Stomach (tissue), 9 donors: ENCODE measurements around the gene BSCL2. TPM values are rescaled to one million over a fixed set of nuclear protein-coding genes. Genes with fewer than 3 reads are reported as not detected.
"Not testable (repeated sequence)": the region's sequence is repeated elsewhere in the genome, so short reads cannot be mapped to it uniquely, and the experiment has no call there.

ENCODE experiments used
- DNase-seq, 2 donors: peaks; one replicate each; pipeline versions ENCODE4 v3.0.0 to v3.0.0-alpha.2; 2013 to 2019
- H3K27ac ChIP-seq, 5 donors: fragments of 200-600 bp in 4 of 5; sonication (generic) in 4 of 5; one replicate each; pipeline ENCODE4 v1.5.1; 2013 to 2019; ENCODE audit warnings: mild to moderate bottlenecking in 1 of 5, moderate library complexity in 1 of 5
- H3K27me3 ChIP-seq, 3 donors: fragments of 200-600 bp; sonication (generic); one replicate each; pipeline ENCODE4 v1.5.1; 2017 to 2019; ENCODE audit warnings: mixed run types in 1 of 3
- H3K36me3 ChIP-seq, 4 donors: fragments of 200-600 bp; sonication (generic); 1 replicate in 3 of 4; 2 replicates in 1 of 4; pipeline ENCODE4 v1.5.1; 2016 to 2019
- H3K4me1 ChIP-seq, 4 donors: fragments of 200-600 bp; sonication (generic); one replicate each; pipeline ENCODE4 v1.5.1; 2016 to 2019
- H3K4me3 ChIP-seq, 4 donors: fragments of 200-600 bp; sonication (generic) in 3 of 4; one replicate each; pipeline ENCODE4 v1.5.1; 2016 to 2019; ENCODE audit warnings: mild to moderate bottlenecking in 1 of 4
- H3K9me3 ChIP-seq, 4 donors: fragments of 200-600 bp; sonication (generic); one replicate each; pipeline ENCODE4 v1.5.1; 2016 to 2019
- EP300 ChIP-seq: sonication (generic); formaldehyde crosslinking; IDR thresholded peaks from one replicate; pipeline ENCODE4 v1.6.1; 2017; ENCODE audit warnings: antibody characterized with exemption
- POLR2A ChIP-seq, 4 donors: fragments of 450-650 bp; IDR thresholded peaks; one replicate each; pipeline ENCODE4 v1.6.1; 2016; ENCODE audit warnings: antibody characterized with exemption in 4 of 4, control low read depth in 2 of 4, mild to moderate bottlenecking in 1 of 4, moderate library complexity in 1 of 4
- POLR2AphosphoS5 ChIP-seq, 3 donors: sonication (generic); formaldehyde crosslinking; IDR thresholded peaks; one replicate each; pipeline ENCODE4 v1.6.1; 2016; ENCODE audit warnings: antibody characterized with exemption in 3 of 3
- WGBS, 5 donors: extraction: QIAGEN DNeasy Blood & Tissue Kit in 3 of 5; methylation state at CpG; one replicate each; pipeline versions ENCODE4 v1.1.5 to v1.1.7; 2013 to 2018; 5-methylcytosine and 5-hydroxymethylcytosine counted together
- intact Hi-C: fragments of 100-400 bp; cut with DNase I; formaldehyde crosslinking; loops from one replicate; pipeline ENCODE4 v1.15.1; 2023; ENCODE audit warnings: low total_unique reads
- polyA plus RNA-seq, 3 donors: library from polyadenylated mRNA; stranded (reverse); fragments of 200-250 nt; gene quantifications; one replicate each; pipeline ENCODE4 v1.2.3, GENCODE V29; 2013
- total RNA-seq, 5 donors: library from RNA; depleted of rRNA; stranded (reverse); fragments of >200 nt; gene quantifications; one replicate each; pipeline versions ENCODE4 v1.1.0 to v1.2.3, GENCODE V29; 2014 to 2016
- TF ChIP-seq, protein P1 (sequence below), 7 experiments: fragments of 450-650 bp in 4 of 7; fragments of 200-600 bp in 3 of 7; sonication (generic) in 3 of 7; IDR thresholded peaks; one replicate each; pipeline ENCODE4 v1.5.1; 2016 to 2019; ENCODE audit warnings: antibody characterized with exemption in 7 of 7, control low read depth in 2 of 7, mild to moderate bottlenecking in 1 of 7
- donor health status: healthy with polysubstance abuse.
- donor health status: Bipolar disorder and iron deficiency.
- donor health status: healthy.

BSCL2 gene
- total and polyA plus RNA-seq, 8 donors, result 29.9 to 144 (median 94.3) TPM

DNA sequence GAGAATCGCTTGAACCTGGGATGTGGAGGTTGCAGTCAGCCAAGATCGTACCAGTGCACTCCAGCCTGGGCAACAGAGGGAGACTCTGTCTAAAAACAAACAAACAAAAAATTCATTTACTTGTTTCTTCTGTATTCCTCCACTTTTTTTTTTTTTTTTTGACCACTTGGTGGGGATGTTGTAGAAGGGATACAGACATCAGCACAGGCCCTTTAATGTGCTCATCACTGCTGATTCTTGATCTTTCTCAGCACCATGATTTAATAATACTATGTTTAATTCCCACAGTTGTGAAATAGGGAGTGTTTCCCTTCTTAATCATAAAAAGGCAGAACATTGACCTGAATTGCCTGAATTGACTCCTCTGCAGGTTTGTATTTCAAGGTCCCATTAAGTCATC, 25.6 kb upstream of the BSCL2 start:
- TF ChIP-seq EP300, result no peak
- Histone ChIP-seq H3K9me3 (no peaks in the 10 kb centered on the region), H3K4me3 (no peak overlapping the region), H3K27ac (no peak overlapping the region), H3K4me1 (peaks cover 16 to 48% (median 28%) of the 10 kb centered on the region in 4 donors), H3K36me3 (peaks cover 39 to 70% (median 65%) of the 10 kb centered on the region in 4 donors), H3K27me3 (no peaks in the 10 kb centered on the region)
- intact Hi-C loops, result no loop called here
- DNase-seq, result peak in 1 of 2 donors; percentile 16
- WGBS, 5 donors, result 67 to 83% (median 79%) methylated on average over 2 of the region's 2 CpGs

DNA sequence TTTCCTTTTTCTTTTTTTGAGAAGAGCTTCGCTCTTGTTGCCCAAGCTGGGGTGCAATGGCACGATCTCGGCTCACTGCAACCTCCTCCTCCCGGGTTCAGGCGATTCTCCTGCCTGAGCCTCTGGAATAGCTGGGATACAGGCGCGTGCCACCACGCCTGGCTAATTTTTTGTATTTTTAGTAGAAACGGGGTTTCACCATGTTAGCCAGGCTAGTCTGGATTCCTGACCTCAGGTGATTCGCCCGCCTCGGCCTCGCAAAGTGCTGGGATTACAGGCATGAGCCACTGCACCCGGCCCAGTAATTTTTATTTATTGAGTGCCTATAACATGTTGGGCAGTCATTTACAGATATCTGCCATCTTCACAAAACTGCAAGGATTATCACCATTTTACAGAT, 22.9 kb upstream of the BSCL2 start:
- WGBS, 5 donors, result 70 to 82% (median 77%) methylated on average over 14 of the region's 14 CpGs
- H3K27me3 ChIP-seq, H3K9me3 ChIP-seq, DNase-seq, intact Hi-C loops: not testable (repeated sequence)
- Histone ChIP-seq H3K27ac (peak overlapping the region in 3 of 5 donors; percentile 90 to 95 (median 94)), H3K4me3 (peak overlapping the region; percentile 88 to 99 (median 93)), H3K4me1 (peaks cover 20 to 61% (median 38%) of the 10 kb centered on the region in 4 donors), H3K36me3 (peaks cover 20 to 43% (median 37%) of the 10 kb centered on the region in 4 donors)

DNA sequence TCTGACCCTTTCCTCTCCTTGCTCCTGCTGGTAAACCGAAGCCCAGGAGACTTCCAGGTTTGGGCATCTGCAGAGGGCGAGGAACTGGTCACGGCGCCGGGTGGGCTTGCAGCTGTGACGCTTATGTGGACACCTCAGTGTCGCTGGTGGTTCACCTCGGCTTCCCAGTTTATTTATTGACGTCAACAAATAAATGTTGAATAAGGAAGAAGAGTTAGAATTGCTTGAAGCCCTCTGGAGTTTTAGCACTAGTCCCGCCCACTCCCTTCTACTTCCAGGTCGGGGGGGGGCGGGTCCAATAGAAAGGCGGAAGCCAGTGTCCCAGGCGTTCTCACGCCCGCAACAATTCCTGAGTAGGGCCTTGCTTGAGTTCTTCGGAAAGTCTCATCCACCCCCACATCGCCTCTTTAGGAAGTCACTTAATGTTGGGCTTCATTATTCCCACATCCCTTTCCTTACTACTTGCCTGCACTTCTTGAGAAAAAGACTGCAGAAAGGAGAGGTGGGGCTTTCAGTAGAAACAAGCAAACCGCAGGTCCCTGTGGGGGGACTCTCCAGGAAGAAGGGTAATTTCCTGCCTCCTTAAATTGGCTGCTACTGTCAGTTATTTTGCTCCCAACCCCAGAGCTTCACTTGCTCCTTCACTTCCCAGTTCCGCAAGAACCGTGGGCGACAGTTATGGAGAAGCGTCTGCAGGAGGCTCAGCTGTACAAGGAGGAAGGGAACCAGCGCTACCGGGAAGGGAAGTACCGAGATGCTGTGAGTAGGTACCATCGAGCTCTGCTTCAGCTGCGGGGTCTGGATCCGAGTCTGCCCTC, 21.2 kb upstream of the BSCL2 start, which contains the start of gene TTC9C:
TTC9C (plus strand) TSS at position 316 of the 818 bp plus-strand sequence; CDS start at position 679, 363 bp downstream.
- DNase-seq, result peak; percentile 90 to 95
- peaks cover 14 to 35% (median 29%) of the 10 kb centered on the region in 4 donors for H3K36me3 ChIP-seq
- intact Hi-C loops, result no loop called here
- H3K27me3 ChIP-seq, result no peaks in the 10 kb centered on the region
- peak in 1 of 4 donors; percentile 21 for TF ChIP-seq POLR2A (IDR thresholded peaks at IDR 0.05)
- TF ChIP-seq POLR2AphosphoS5 (IDR thresholded peaks at IDR 0.05), result peak in 2 of 3 donors; percentile 72 to 91
- TF ChIP-seq EP300, result no peak
- H3K9me3 ChIP-seq, result no peaks in the 10 kb centered on the region
- 0 to 1% (median 0%) methylated on average over 28 to 29 of the region's 29 CpGs for WGBS, 5 donors
- peak within 1 kb of the TSS; percentile 90 to 99 (median 95) for H3K27ac ChIP-seq
- H3K4me1 ChIP-seq, result peaks cover 35 to 72% (median 54%) of the 10 kb centered on the region in 4 donors
- peak within 1 kb of the TSS; percentile 88 to 99 (median 93) for H3K4me3 ChIP-seq

DNA sequence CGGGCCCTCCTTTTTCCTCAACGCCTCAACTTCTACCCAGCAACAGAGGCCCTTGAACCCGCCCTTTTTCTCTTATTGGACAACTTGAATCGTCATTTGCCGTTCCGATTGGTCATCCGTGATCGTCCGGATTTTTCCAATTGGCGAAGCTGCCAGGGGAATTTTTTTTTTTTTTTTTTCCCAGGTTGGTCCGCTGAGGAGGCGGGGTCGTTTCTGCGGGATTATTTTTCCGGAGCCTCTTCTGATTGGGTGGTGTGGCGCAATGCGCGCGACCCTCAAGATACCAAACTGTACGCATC, 20.6 kb upstream of the BSCL2 start:
- peaks cover 35 to 72% (median 57%) of the 10 kb centered on the region in 4 donors for H3K4me1 ChIP-seq
- H3K4me3 ChIP-seq, result peak overlapping the region; percentile 88 to 99 (median 93)
- peak overlapping the region; percentile 90 to 99 (median 95) for H3K27ac ChIP-seq
- TF ChIP-seq POLR2AphosphoS5 (IDR thresholded peaks at IDR 0.05) (no peak), EP300 (no peak), POLR2A (IDR thresholded peaks at IDR 0.05) (no peak)
- TF ChIP-seq, protein P1, sequence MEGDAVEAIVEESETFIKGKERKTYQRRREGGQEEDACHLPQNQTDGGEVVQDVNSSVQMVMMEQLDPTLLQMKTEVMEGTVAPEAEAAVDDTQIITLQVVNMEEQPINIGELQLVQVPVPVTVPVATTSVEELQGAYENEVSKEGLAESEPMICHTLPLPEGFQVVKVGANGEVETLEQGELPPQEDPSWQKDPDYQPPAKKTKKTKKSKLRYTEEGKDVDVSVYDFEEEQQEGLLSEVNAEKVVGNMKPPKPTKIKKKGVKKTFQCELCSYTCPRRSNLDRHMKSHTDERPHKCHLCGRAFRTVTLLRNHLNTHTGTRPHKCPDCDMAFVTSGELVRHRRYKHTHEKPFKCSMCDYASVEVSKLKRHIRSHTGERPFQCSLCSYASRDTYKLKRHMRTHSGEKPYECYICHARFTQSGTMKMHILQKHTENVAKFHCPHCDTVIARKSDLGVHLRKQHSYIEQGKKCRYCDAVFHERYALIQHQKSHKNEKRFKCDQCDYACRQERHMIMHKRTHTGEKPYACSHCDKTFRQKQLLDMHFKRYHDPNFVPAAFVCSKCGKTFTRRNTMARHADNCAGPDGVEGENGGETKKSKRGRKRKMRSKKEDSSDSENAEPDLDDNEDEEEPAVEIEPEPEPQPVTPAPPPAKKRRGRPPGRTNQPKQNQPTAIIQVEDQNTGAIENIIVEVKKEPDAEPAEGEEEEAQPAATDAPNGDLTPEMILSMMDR (IDR thresholded peaks at IDR 0.05), result no peak
- DNase-seq, result peak; percentile 86 to 98
- no peaks in the 10 kb centered on the region for H3K27me3 ChIP-seq
- 0 to 1% (median 0%) methylated on average over 20 of the region's 20 CpGs for WGBS, 5 donors
- peaks cover 17 to 35% (median 29%) of the 10 kb centered on the region in 4 donors for H3K36me3 ChIP-seq
- H3K9me3 ChIP-seq, result no peaks in the 10 kb centered on the region
- intact Hi-C loops, result no loop called here

DNA sequence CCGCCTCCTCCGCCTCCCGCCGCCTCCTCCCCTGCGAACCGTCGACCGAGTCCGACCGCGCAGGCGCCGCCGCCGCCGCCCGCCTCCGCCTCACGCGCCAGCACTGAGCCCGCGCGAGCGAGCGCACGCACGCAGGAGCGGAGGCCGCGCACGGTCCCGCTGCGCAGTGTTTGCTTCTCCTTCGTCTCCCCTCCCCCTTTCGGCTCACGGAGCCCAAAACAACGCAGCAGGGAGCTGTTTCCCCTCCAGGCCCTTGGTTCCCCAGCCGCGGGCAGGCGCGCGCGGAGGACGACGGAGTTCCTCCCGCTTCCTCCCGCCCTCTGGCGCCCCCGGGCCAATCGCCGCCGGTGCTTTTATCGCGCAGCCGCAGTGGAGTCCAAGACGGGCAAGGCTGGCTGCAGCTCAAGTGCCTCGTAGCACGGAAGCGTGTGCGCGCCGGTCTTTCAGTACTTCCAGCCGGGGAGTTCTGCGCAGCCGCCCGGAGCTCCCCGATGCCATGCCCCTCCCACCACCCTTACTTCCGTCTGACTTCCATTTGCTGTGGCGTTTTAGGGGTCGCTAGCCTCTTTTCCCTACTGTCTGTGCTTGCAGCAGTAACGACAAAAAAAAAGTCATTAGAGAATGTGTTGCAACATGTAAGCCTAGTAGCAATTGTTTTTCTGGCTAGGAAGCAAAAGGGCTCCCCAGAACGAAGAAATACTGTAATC, 20.1 kb upstream of the BSCL2 start, which contains the start of gene HNRNPUL2:
HNRNPUL2 (minus strand) TSS at position 293 of the 707 bp plus-strand sequence. CDS start 301 bp downstream, outside the sequence.
- peak; percentile 99 to 100 for DNase-seq
- intact Hi-C loops, result no loop called here
- TF ChIP-seq, protein P1 (IDR thresholded peaks at IDR 0.05), result no peak
- TF ChIP-seq POLR2AphosphoS5 (IDR thresholded peaks at IDR 0.05) (peak; percentile 78 to 96 (median 93)), POLR2A (IDR thresholded peaks at IDR 0.05) (peak in 1 of 4 donors; percentile 81), EP300 (no peak)
- Histone ChIP-seq H3K27me3 (no peaks in the 10 kb centered on the region), H3K4me1 (peaks cover 35 to 72% (median 58%) of the 10 kb centered on the region in 4 donors), H3K36me3 (peaks cover 22 to 36% (median 32%) of the 10 kb centered on the region in 4 donors), H3K4me3 (peak within 1 kb of the TSS; percentile 88 to 99 (median 93)), H3K9me3 (no peaks in the 10 kb centered on the region), H3K27ac (peak within 1 kb of the TSS; percentile 90 to 99 (median 95))
- WGBS, 5 donors, result 0 to 1% (median 0%) methylated on average over 48 to 72 of the region's 72 CpGs
